PC-9 (cell line): ENCODE measurements around the gene CUL9. TPM values are rescaled to one million over a fixed set of nuclear protein-coding genes. Genes with fewer than 3 reads are reported as not detected.

Experiments used
- BruUV-seq: library from RNA; stranded (reverse); fragments of 400-500 nt; replicated peaks from 2 replicates; lab custom pipeline; 2021; lab: Mats Ljungman, UMichigan
- CTCF ChIA-PET: fragments of 300-600 bp; sonication (Branson Sonifier 250); formaldehyde crosslinking; loops from one replicate; lab custom pipeline; 2022; ENCODE audit warnings: antibody characterized with exemption; lab: Charles Lee
- POLR2A ChIA-PET: fragments of 300-600 bp; sonication (Branson Sonifier 250); formaldehyde crosslinking; loops from one replicate; lab custom pipeline; 2022; ENCODE audit warnings: antibody characterized with exemption; ENCODE audit not compliant: unreplicated experiment; lab: Charles Lee
- DNase-seq, 2 experiments: peaks; one replicate each; pipeline versions ENCODE4 v3.0.0 to v3.0.0-alpha.2; 2015 to 2022; ENCODE audit warnings: mixed read lengths in 1 of 2
- H2AFZ ChIP-seq: fragments of 200-600 bp; sonication (generic); 2 replicates; pipeline ENCODE4 v1.8.1; 2017; ENCODE audit warnings: antibody characterized with exemption
- H3F3A ChIP-seq: fragments of 200-600 bp; sonication (generic); 2 replicates; pipeline ENCODE4 v1.8.1; 2017; ENCODE audit warnings: antibody characterized with exemption, mild to moderate bottlenecking, low read depth; ENCODE audit not compliant: insufficient read depth
- H3K27ac ChIP-seq: fragments of 200-600 bp; sonication (generic); 2 replicates; pipeline ENCODE4 v1.6.1; 2016; ENCODE audit warnings: mixed run types
- H3K27me3 ChIP-seq: fragments of 200-600 bp; sonication (generic); 2 replicates; pipeline ENCODE4 v1.6.1; 2016; ENCODE audit warnings: low read depth, mixed run types; ENCODE audit not compliant: insufficient read depth
- H3K36me3 ChIP-seq: fragments of 200-600 bp; sonication (generic); 2 replicates; pipeline ENCODE4 v1.6.1; 2016; ENCODE audit warnings: low read depth, mixed run types
- H3K4me1 ChIP-seq: fragments of 200-600 bp; sonication (generic); replicated peaks from 2 replicates; pipeline ENCODE4 v1.6.1; 2016; ENCODE audit warnings: mixed run types; ENCODE audit not compliant: insufficient read depth
- H3K4me2 ChIP-seq: fragments of 200-600 bp; sonication (generic); 2 replicates; pipeline ENCODE4 v1.6.1; 2017; ENCODE audit warnings: mixed run types
- H3K4me3 ChIP-seq: fragments of 200-600 bp; sonication (generic); 2 replicates; pipeline ENCODE4 v1.6.1; 2016; ENCODE audit warnings: mixed run types
- H3K79me2 ChIP-seq: fragments of 200-600 bp; sonication (generic); 2 replicates; pipeline ENCODE4 v1.6.1; 2017; ENCODE audit warnings: low read depth, mixed run types
- H3K9me2 ChIP-seq: fragments of 200-600 bp; sonication (generic); 2 replicates; pipeline ENCODE4 v1.8.1; 2017; ENCODE audit warnings: mild to moderate bottlenecking; ENCODE audit not compliant: insufficient read depth
- H3K9me3 ChIP-seq: fragments of 200-600 bp; sonication (generic); 2 replicates; pipeline ENCODE4 v1.8.1; 2016; ENCODE audit warnings: low read depth; ENCODE audit not compliant: insufficient read depth
- H4K20me1 ChIP-seq: fragments of 200-600 bp; sonication (generic); 2 replicates; pipeline ENCODE4 v1.8.1; 2017; ENCODE audit not compliant: insufficient read depth
- EZH2 ChIP-seq: fragments of 200-600 bp; sonication (generic); IDR thresholded peaks from 2 replicates; pipeline ENCODE4 v1.8.0; 2017; ENCODE audit warnings: antibody characterized with exemption, low read depth
- intact Hi-C: fragments of 100-400 bp; cut with micrococcal nuclease; formaldehyde crosslinking; loops from one replicate; pipeline ENCODE4 v1.10.0; 2022; ENCODE audit not compliant: unreplicated experiment
- total RNA-seq: library from RNA; stranded (reverse); gene quantifications from 2 replicates; pipeline ENCODE4 v1.2.3, GENCODE V29; 2021
- TF ChIP-seq, protein P1 (sequence below): fragments of 200-600 bp; sonication (generic); conservative IDR thresholded peaks from 2 replicates; pipeline ENCODE4 v1.6.1; 2017; ENCODE audit warnings: mixed run types, antibody characterized with exemption, mild to moderate bottlenecking, moderate library complexity

CUL9 gene
- total RNA-seq, 1 experiment from 2014 or later = 52.8 TPM

- no peak overlapping the region for H3K4me3 ChIP-seq
- no peak overlapping the region for H3K4me2 ChIP-seq
- no peaks in the 10 kb centered on the region for H3K4me1 ChIP-seq
- no peaks in the 10 kb centered on the region for H3K27me3 ChIP-seq
- no peak overlapping the region for H3K27ac ChIP-seq
- no TSS peak for BruUV-seq
- no peaks in the 10 kb centered on the region; the same call in 1 of the 2 replicates for H3F3A ChIP-seq
- H3K9me3 ChIP-seq = no peaks in the 10 kb centered on the region
- intact Hi-C loops = no loop called here
- DNase-seq = no peak
- CTCF ChIA-PET = no interaction called here
- no peaks in the 10 kb centered on the region for H3K9me2 ChIP-seq
- POLR2A ChIA-PET = interaction anchor here (0.6 kb wide), 1 partner anchor 71 kb away, joined by 3 read pairs; no protein-coding TSS in a partner anchor
- H4K20me1 ChIP-seq = no peaks in the 10 kb centered on the region
- H3K79me2 ChIP-seq = no peaks in the 10 kb centered on the region
- TF ChIP-seq, protein P1, sequence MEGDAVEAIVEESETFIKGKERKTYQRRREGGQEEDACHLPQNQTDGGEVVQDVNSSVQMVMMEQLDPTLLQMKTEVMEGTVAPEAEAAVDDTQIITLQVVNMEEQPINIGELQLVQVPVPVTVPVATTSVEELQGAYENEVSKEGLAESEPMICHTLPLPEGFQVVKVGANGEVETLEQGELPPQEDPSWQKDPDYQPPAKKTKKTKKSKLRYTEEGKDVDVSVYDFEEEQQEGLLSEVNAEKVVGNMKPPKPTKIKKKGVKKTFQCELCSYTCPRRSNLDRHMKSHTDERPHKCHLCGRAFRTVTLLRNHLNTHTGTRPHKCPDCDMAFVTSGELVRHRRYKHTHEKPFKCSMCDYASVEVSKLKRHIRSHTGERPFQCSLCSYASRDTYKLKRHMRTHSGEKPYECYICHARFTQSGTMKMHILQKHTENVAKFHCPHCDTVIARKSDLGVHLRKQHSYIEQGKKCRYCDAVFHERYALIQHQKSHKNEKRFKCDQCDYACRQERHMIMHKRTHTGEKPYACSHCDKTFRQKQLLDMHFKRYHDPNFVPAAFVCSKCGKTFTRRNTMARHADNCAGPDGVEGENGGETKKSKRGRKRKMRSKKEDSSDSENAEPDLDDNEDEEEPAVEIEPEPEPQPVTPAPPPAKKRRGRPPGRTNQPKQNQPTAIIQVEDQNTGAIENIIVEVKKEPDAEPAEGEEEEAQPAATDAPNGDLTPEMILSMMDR = no peak
- no peak for TF ChIP-seq EZH2
- H2AFZ ChIP-seq = no peak overlapping the region
- no peaks in the 10 kb centered on the region for H3K36me3 ChIP-seq
Observed at GRCh38 chr6:43147691-43148477, 34.1 kb upstream of the CUL9 start.

- no peak for DNase-seq
- CTCF ChIA-PET = no interaction called here
- Histone ChIP-seq H3K4me1 (no peaks in the 10 kb centered on the region), H2AFZ (no peak overlapping the region), H3K36me3 (no peaks in the 10 kb centered on the region), H3K27me3 (no peaks in the 10 kb centered on the region), H3K79me2 (no peaks in the 10 kb centered on the region), H3K9me2 (no peaks in the 10 kb centered on the region), H3K4me3 (no peak overlapping the region), H3F3A (no peaks in the 10 kb centered on the region), H3K27ac (no peak overlapping the region), H3K4me2 (no peak overlapping the region), H3K9me3 (no peaks in the 10 kb centered on the region), H4K20me1 (no peaks in the 10 kb centered on the region)
- TF ChIP-seq, protein P1 = no peak
- no peak for TF ChIP-seq EZH2
- POLR2A ChIA-PET = interaction anchor here (0.7 kb wide), 1 partner anchor 33 kb away, joined by 6 read pairs; the partner anchor contains the start of gene CUL9
- no TSS peak for BruUV-seq
- intact Hi-C loops = no loop called here
Observed at GRCh38 chr6:43149265-43149664, 32.7 kb upstream of the CUL9 start.

DNA sequence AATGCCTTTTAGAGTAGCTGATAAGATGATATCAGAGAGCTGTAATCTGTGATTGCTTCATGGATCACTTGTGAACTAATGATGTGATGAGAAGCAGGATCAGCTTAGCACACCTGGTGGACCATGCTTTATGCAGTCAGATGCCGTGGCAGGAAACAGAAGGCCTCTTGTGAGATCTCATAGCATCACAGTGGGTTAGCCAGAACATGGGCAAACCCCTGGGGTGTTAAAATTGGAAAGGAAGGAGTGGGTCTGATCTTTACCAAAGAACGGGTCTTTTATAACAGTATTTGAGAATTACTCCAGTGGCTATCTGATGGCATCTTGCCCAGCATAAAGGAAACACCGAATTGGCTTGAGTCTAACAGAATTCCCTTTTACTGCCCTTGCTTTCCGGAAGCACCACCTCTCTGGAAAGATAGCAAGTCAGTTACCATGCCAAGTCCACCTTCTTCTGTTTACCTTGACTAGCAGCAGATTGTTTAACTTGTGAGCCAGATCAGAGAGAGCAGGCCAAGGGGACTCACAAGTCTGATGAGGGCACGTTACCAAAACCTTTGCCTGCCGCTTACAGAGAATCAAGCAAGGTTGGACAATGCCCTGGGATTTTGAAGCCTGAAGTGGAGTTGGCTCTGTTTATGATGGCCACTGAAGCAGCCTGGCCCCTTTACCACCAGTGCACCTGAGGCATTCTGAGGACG, 31.8 kb upstream of the CUL9 start:
- H2AFZ ChIP-seq = no peak overlapping the region
- BruUV-seq = no TSS peak
- no peaks in the 10 kb centered on the region for H3K36me3 ChIP-seq
- H3K4me1 ChIP-seq = no peaks in the 10 kb centered on the region
- no peaks in the 10 kb centered on the region for H3K27me3 ChIP-seq
- H3K27ac ChIP-seq = no peak overlapping the region
- no peak for TF ChIP-seq EZH2
- TF ChIP-seq, protein P1 = no peak
- intact Hi-C loops = no loop called here
- ChIA-PET POLR2A (no interaction called here), CTCF (no interaction called here)
- no peak for DNase-seq
- no peak overlapping the region for H3K4me2 ChIP-seq
- no peak overlapping the region for H3K4me3 ChIP-seq
- no peaks in the 10 kb centered on the region for H4K20me1 ChIP-seq
- H3K79me2 ChIP-seq = no peaks in the 10 kb centered on the region
- no peaks in the 10 kb centered on the region for H3K9me3 ChIP-seq
- no peaks in the 10 kb centered on the region for H3F3A ChIP-seq
- H3K9me2 ChIP-seq = no peaks in the 10 kb centered on the region
